Limb (tissue), 2 donors: ENCODE results near the gene VSIG1.

Experiments used
- DNase-seq, 2 donors: peaks; one replicate each; pipeline ENCODE4 v3.0.0-alpha.2; 2016; ENCODE audit errors: extremely low spot score in 2 of 2

Gene VSIG1

DNA sequence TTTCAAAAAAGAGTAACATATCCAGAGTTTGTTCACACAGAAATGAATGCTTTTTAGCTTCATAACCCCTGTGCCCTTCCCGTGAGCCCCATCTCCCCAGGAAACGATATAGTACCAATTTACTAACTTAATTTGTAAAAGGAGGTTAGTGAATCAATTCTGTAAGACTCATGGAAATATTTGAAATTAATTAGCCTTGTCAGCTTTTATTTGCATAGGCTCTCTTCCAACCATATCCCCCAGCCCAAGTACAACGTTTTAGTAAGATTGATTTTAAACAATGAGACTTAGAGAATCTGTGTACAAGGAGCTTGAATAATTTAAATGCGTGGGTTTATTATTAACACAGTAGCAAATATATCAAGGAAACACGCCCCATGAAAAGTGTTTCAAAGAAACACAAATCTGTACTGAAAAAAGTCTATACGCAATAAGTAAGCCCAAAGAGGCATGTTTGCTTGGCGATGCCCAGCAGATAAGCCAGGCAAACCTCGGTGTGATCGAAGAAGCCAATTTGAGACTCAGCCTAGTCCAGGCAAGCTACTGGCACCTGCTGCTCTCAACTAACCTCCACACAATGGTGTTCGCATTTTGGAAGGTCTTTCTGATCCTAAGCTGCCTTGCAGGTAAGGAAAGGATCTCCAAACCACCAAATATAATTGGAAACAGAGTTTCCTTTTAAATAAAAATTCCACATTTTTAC, at the start of gene VSIG1:
Gene VSIG1 (plus strand): TSS at position 512 of the 703 bp plus-strand sequence. CDS start 66 bp downstream, at position 578.
- DNase-seq, result no peak

GRCh38 chrX:107996124-107996523, 48.7 kb upstream of the VSIG1 start:
- no peak for DNase-seq

DNA sequence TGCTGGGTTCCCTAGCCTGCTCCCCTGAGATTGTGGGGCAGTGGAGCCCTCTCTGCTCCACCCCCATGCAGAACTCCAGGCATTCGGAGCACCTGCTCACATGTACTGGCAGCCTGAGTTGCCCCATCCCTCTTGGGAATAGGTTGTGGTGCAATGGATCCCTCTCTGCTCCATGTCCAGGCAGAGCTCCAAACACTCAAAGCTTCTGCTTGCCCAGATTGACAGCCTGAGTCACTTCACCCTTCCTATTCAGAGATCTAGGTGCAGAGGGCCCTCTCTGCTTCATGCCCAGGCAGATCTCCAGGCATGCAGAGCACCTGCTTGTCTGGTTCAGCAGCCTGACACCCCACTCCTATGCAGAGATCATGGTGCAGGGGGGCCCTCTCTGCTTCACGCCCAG, 44.1 kb upstream of the VSIG1 start:
- no peak for DNase-seq

DNA sequence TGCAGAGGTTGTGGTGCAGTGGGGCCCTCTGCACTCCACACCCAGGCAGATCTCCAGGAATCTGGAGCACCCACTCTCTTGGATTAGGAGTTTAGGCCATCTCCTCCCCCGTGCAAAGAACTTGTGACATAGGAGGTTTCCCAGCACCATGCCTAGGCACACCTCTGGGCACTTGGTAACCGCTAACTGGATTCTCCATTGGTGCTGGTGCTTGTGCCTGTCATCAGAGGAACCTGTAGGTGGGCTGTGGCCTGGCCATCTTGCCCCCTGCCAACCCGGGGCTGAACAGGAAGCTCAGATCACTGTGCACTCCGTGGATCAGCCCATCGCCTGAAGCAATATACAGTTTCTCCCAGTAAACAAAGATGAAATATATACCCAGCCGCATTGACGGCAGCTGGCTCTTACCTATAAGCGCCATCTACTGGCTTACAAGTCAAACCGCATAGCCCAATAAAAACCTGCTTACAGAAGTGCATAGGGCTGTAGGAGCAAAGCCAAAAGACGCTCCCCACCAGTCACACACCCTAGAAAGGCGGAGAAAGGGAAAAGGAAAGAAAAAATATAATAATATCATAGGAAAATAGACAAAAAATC, 43.5 kb upstream of the VSIG1 start:
- peak in 1 of 2 donors; percentile 3 for DNase-seq

GRCh38 chrX:108018656-108019381, 26.0 kb upstream of the VSIG1 start:
- DNase-seq, result no peak

DNA sequence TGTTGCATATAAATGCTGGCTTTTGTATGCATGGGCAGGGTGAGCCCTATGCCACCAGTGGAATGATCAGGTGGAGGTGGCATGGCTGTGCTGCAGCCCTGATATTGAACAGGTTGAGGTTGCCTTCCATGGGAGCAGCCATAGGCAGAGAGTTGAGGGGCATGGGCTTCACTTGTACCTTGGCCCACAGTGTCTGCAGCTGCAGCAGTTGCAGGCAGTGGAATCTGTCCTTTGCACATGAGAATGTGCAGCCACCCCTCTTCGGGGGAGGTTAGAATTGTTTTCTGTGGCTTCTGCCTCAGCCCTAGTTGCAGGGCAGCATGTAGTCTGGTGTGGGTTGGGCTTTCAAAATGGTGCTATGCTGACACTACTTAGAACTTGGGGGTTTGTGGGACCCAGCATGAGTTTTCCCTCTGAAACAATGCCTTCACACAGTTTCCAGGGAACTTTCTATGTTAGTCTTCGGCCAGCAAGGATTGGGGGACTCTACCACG, 25.4 kb upstream of the VSIG1 start:
- DNase-seq, result no peak

GRCh38 chrX:108020631-108021030, 24.2 kb upstream of the VSIG1 start:
- DNase-seq, result no peak

DNA sequence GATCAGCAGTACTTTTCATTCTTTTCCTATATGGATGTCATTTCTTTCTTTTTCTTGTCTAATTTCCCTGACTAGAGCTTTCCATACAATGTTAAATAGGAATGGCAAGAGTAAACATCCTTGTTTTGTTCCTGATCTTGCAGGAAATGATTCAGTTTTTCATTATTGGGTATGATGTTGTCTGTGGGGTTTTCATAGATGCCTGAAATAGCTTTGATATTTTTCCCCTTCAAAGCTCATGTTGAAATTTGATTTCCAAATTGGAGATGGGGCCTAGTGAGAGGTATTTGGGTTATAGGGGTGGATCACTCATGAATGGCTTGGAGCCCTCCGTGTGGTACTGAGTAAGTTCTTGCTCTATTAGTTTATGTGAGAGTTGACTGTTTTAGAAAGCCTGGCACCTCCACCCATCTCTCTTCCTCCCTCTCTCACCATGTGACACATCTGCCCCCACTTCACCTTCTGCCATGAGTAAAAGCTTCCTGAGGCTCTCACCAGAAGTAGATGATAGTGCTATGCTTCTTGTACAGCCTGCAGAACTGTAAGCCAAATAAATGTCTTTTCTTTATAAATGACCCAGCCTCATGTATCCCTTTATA, 22.3 kb upstream of the VSIG1 start:
- DNase-seq, result no peak

- no peak for DNase-seq
Observed at GRCh38 chrX:108025376-108025775, 19.5 kb upstream of the VSIG1 start.

- no peak for DNase-seq
Observed at GRCh38 chrX:108025954-108026600, 18.8 kb upstream of the VSIG1 start.

DNA sequence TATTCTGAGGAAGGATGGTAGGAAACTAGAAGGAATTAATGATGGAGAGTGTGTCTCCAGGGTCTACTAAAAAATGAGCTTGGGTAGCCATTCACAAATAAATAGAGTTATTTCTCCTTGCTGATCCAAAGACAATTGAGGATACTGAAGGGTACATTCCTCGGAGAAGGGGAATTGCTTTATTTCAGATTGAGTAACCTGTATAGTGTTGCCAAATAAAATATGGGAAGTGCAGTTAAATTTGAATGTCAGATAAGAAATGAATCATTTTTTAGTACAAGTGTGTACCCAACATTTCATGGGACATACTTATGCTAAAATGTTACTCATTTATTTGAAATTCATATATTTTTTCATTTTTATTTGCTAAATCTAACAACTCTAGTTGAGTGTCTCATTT, 16.0 kb upstream of the VSIG1 start:
- no peak for DNase-seq

GRCh38 chrX:108029928-108030711, 14.7 kb upstream of the VSIG1 start:
- no peak for DNase-seq

- no peak for DNase-seq
Observed at GRCh38 chrX:108032944-108033343, 11.9 kb upstream of the VSIG1 start.

- DNase-seq, result no peak
Observed at GRCh38 chrX:108033890-108034289, 11.0 kb upstream of the VSIG1 start.

GRCh38 chrX:108034725-108035124, 10.1 kb upstream of the VSIG1 start:
- no peak for DNase-seq

DNA sequence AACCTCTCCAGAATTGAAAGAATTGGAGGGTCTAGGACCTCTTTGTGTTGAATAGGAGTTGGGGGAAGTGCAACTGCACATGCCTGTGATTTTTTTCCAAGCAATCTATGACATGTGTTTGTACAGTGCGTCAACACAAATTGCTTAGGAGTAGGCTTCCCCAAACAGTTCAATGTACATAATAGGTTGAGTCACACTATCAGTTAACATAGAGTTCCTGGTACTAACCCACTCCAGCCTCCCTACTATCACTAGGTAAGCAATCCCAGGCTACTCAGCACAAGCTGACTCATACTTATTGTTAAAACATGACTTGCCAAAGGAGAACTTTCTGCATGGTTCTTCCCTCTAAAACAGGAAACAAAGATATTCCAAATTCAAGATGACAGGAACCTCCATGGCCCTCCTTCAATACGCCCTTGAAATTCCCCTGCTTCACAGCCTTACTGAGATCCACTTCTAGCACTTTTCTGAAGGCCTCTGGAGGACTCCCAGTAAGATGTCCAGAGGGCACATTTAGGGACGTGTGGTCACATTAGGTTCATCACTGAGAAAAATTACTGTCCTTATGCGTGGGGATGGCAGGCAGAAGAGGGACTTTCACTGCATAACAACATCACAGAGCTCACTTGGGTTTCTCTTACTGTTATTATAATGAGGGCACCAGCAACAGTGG, 8.4 kb upstream of the VSIG1 start:
- DNase-seq, result no peak

GRCh38 chrX:108049649-108050048, 4.8 kb downstream of the VSIG1 start:
- DNase-seq, result no peak

DNA sequence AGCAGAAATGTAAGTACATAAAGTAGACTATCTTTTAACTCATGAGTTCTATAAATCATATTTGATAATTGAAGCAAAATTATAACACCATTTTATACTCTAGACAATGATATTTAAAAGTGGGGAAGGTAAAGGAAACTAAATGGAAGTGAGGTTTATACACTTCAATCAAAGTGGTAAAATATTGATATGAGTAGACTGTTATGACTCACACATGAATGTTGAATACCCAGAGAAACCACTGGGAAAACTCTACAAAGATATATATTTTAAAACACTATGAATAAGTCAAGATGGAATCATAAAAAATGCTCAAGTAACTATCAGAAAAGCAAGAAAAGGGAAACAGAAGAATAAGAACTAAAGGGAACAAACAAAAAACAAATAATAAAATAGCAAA, 8.4 kb downstream of the VSIG1 start:
- DNase-seq, result no peak

DNA sequence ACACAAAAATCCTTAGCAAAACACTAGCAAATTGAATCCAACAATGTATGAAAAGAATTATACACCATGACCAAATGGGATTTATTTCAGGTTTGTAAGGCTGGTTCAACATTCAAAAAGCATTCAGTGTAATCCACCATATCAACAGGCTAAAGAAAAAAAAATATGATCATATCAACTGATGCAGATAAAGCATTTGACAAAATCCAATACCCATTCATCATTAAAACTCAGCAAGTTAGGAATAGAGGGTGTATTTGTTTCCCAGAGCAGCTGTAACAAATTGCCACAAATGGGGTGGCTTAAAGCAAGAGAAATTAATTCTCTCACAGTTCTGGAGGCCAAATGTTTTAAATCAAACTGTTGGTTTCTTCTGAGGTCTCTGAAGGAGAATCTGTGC, 10.7 kb downstream of the VSIG1 start:
- peak in 1 of 2 donors; percentile 3 for DNase-seq

DNA sequence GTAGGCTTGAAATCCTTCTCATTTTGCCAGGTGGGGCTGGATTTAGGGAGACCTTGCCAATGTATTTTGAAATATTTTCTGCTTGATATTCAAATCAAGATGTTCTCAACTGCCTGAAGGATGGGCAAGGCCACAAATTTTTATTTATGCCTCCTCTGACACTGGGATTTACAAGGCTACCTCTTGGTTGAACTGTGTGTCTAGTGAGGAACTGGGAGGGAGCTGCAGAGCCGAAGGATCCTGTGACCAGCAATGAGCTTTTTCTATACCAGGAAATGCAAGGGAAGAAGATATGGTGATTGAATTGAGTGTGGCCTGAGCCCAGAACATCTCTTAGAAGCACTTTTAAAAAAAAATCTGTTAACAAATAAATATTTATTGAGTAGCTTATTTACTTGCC, 14.9 kb downstream of the VSIG1 start:
- no peak for DNase-seq
